GM18873 (cell line): ENCODE measurements around the gene SNAI3.

Source experiments
- ATAC-seq: cut with Tn5 transposase; IDR thresholded peaks from one replicate; pipeline ENCODE4 v1.9.1; 2021; ENCODE audit warnings: mild to moderate bottlenecking, moderate library complexity, moderate number of reproducible peaks; ENCODE audit not compliant: unreplicated experiment, low FRiP score

Gene SNAI3

GRCh38 chr16:88693420-88694177, 7.3 kb upstream of the SNAI3 start:
- ATAC-seq, result no peak

GRCh38 chr16:88692861-88693260, 6.6 kb upstream of the SNAI3 start:
- no peak for ATAC-seq

- ATAC-seq, result no peak
Measured at GRCh38 chr16:88691924-88692560, 5.7 kb upstream of the SNAI3 start.

- ATAC-seq, result no peak
Measured at GRCh38 chr16:88691129-88691813, 5.0 kb upstream of the SNAI3 start.

- ATAC-seq, result no peak
Measured at GRCh38 chr16:88690341-88691128, 4.2 kb upstream of the SNAI3 start.

- no peak for ATAC-seq
Measured at GRCh38 chr16:88688013-88688778, 1.9 kb upstream of the SNAI3 start.

GRCh38 chr16:88687676-88688012, 1.3 kb upstream of the SNAI3 start:
- ATAC-seq, result no peak

GRCh38 chr16:88687254-88687576, 908 bp upstream of the SNAI3 start:
- no peak for ATAC-seq

- ATAC-seq, result peak; percentile 9
Measured at GRCh38 chr16:88686062-88686438, 257 bp downstream of the SNAI3 start.

- no peak for ATAC-seq
Measured at GRCh38 chr16:88685156-88686061, 898 bp downstream of the SNAI3 start.

- ATAC-seq, result no peak
Measured at GRCh38 chr16:88684569-88685155, 1.6 kb downstream of the SNAI3 start.

GRCh38 chr16:88681709-88682451, 4.4 kb downstream of the SNAI3 start:
- peak; percentile 54 for ATAC-seq

GRCh38 chr16:88681084-88681680, 5.1 kb downstream of the SNAI3 start:
- no peak for ATAC-seq

- no peak for ATAC-seq
Measured at GRCh38 chr16:88680554-88681083, 5.7 kb downstream of the SNAI3 start.

GRCh38 chr16:88678224-88678979, 7.9 kb downstream of the SNAI3 start:
- ATAC-seq, result no peak

GRCh38 chr16:88677721-88678120, 8.6 kb downstream of the SNAI3 start:
- no peak for ATAC-seq
